ENCODE data around the gene ARPC3. TPM values are rescaled to one million over a fixed set of nuclear protein-coding genes. Genes with fewer than 3 reads are reported as not detected.

ARPC3 gene
- total and polyA plus RNA-seq, 9 of the 15 experiments (the other 6 are each of a cell fraction or from before 2014, with no cell fraction given), result 74.2 to 575 (median 345) TPM

DNA sequence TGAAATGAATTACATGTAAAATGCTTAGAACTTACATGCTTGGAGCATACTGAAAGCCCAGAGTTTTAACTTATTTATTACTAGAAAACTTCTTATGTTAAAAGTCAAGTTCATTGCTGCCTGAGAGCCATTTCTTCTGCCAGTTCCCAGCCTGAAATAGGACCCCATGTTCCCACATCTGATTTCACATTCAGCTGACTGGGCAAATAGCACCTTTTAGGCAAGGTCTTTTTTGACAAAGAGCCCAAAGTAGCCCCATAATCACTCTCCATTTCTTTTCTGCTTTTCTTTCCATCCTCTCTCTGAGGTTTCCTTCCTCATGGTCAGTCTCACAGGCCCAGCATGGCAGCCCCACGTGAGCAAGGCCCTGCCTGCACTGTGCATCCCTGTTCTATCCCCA is 1.1 kb upstream of the ARPC3 start (continued):
- TF ChIP-seq, protein P1, sequence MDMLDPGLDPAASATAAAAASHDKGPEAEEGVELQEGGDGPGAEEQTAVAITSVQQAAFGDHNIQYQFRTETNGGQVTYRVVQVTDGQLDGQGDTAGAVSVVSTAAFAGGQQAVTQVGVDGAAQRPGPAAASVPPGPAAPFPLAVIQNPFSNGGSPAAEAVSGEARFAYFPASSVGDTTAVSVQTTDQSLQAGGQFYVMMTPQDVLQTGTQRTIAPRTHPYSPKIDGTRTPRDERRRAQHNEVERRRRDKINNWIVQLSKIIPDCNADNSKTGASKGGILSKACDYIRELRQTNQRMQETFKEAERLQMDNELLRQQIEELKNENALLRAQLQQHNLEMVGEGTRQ (CRISPR knock-in tag; IDR thresholded peaks at IDR 0.05), result 0 out of 2 replicates have a peak, but pooled peaks have one; percentile 5
- TF ChIP-seq MAFG (tag; conservative IDR thresholded peaks at IDR 0.05) (0 out of 2 replicates have a peak, but pooled peaks have one; percentile 12), CTCFL (IDR thresholded peaks at IDR 0.05; ENCODE audit: borderline replicate concordance, insufficient read depth, low read depth, low read length, poor library complexity, severe bottlenecking) (no peak), NFIX (CRISPR knock-in tag; IDR thresholded peaks at IDR 0.05; ENCODE audit: low read depth) (no peak), RUNX1 (IDR thresholded peaks at IDR 0.05; ENCODE audit: low read depth) (no peak), NFYB (IDR thresholded peaks at IDR 0.05; ENCODE audit: extremely low read depth, insufficient read length) (no peak), SMARCC2 (IDR thresholded peaks at IDR 0.05; ENCODE audit: low read depth) (no peak), TGIF2 (CRISPR knock-in tag; IDR thresholded peaks at IDR 0.05) (no peak), HEY1 (CRISPR knock-in tag; IDR thresholded peaks at IDR 0.05; ENCODE audit: borderline replicate concordance) (no peak), L3MBTL2 (IDR thresholded peaks at IDR 0.05) (no peak), RAD51 (IDR thresholded peaks at IDR 0.05; ENCODE audit: borderline replicate concordance, low read depth) (no peak), ZNF764 (CRISPR knock-in tag; IDR thresholded peaks at IDR 0.05; ENCODE audit: low read depth) (no peak), MYC (IDR thresholded peaks at IDR 0.05; ENCODE audit: low read depth, low read length) (no peak), MYC (CRISPR knock-in tag; IDR thresholded peaks at IDR 0.05; ENCODE audit: borderline replicate concordance, low read depth) (no peak), JUN (IDR thresholded peaks at IDR 0.05; ENCODE audit: borderline replicate concordance, low read depth, low read length) (no peak), JUN (CRISPR knock-in tag; IDR thresholded peaks at IDR 0.05; ENCODE audit: borderline replicate concordance) (no peak), ZBTB11 (CRISPR knock-in tag; IDR thresholded peaks at IDR 0.05) (no peak), PRMT5 (CRISPR knock-in tag; IDR thresholded peaks at IDR 0.05) (no peak), MECOM (CRISPR knock-in tag; IDR thresholded peaks at IDR 0.05) (no peak), BACH1 (tag; IDR thresholded peaks at IDR 0.05) (no peak), ZNF274 (IDR thresholded peaks at IDR 0.05; ENCODE audit: borderline replicate concordance, low read depth, low read length) (no peak)
- TF ChIP-seq, protein P2, sequence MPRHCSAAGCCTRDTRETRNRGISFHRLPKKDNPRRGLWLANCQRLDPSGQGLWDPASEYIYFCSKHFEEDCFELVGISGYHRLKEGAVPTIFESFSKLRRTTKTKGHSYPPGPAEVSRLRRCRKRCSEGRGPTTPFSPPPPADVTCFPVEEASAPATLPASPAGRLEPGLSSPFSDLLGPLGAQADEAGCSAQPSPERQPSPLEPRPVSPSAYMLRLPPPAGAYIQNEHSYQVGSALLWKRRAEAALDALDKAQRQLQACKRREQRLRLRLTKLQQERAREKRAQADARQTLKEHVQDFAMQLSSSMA (CRISPR knock-in tag; IDR thresholded peaks at IDR 0.05), result no peak
